ENCODE data around the gene NRXN3.
"Not testable (repeated sequence)": the region's sequence is repeated elsewhere in the genome, so short reads cannot be mapped to it uniquely, and the experiment has no call there.

Gene NRXN3

DNA sequence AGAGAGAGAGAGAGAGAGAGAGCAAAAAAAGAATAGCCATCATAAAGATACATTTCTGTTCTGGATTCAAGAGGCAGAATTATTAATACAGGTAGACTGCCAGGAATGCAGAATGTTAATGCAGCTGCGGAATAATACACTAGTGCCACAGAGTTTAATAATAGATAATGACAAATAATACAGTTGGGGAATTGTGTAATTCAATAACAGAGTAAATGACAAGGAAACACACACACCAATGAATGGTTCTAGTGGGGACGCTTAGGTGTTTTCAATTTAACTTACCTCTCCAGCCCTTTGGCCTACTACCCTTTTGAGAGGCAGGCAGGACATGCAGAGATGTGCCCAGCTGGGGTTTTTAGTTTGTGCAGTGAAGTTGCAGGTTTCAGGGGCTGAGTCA is 313.9 kb downstream of the NRXN3 start:
- Histone ChIP-seq H3K27me3 (replicated peaks; ENCODE audit: control insufficient read depth, insufficient read depth, low read length, poor library complexity, severe bottlenecking) (no peaks in the 10 kb centered on the region), H3K36me3 (ENCODE audit: control insufficient read depth, insufficient read depth, low read length) (no peaks in the 10 kb centered on the region), H3K27ac (ENCODE audit: insufficient read depth, low read length, poor library complexity, severe bottlenecking) (no peak overlapping the region), H3K4me1 (ENCODE audit: control insufficient read depth, insufficient read depth, low read length, poor library complexity, severe bottlenecking) (no peaks in the 10 kb centered on the region), H3K4me3 (ENCODE audit: insufficient read depth, low read depth, low read length, poor library complexity, severe bottlenecking) (no peak overlapping the region), H3K9me3 (ENCODE audit: control insufficient read depth, low read length) (no peaks in the 10 kb centered on the region)
- DNase-seq: no peak

DNA sequence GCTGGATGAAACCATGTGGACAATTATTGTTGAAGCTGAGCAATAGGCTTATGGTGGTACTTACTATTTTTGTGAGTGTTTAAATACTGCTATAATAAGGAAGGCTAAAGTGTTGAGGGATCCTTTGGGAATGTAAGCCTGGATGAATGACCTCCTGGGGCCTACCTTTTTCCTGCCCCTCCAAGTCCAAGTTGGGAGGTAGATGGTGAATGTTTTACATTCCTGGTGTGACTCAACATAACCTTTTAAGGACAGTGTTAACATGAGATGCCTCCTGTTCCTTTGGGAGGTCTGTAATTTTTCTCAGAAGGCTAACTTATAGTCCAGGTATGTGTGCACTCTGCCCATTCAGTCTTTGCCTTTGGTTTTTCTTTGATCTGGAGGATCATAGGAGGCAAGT is 315.9 kb downstream of the NRXN3 start:
- Histone ChIP-seq H3K4me3 (ENCODE audit: insufficient read depth, low read depth, low read length, poor library complexity, severe bottlenecking) (no peak overlapping the region), H3K36me3 (ENCODE audit: control insufficient read depth, insufficient read depth, low read length) (no peaks in the 10 kb centered on the region), H3K27ac (ENCODE audit: insufficient read depth, low read length, poor library complexity, severe bottlenecking) (no peak overlapping the region), H3K4me1 (ENCODE audit: control insufficient read depth, insufficient read depth, low read length, poor library complexity, severe bottlenecking) (no peaks in the 10 kb centered on the region), H3K27me3 (replicated peaks; ENCODE audit: control insufficient read depth, insufficient read depth, low read length, poor library complexity, severe bottlenecking) (no peaks in the 10 kb centered on the region), H3K9me3 (ENCODE audit: control insufficient read depth, low read length) (no peaks in the 10 kb centered on the region)
- DNase-seq: no peak

DNA sequence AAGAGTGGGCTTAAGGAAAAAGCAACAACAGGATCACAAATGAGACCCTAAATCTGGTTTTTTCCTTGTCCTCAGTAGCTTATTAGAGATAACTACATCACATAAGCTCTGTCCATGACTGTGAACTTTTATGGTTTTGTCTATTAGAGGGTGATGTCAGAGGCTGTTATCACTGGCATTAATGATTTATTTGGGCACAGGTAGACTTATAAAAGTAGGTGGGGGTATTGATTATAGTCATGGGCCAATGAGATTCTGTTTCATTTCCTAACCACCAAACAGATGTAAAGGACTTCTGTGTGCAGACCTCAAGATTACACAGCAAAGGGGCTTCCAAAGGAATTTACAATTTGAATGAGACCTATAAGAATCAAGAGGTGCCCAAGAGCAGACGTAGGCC is 316.4 kb downstream of the NRXN3 start:
- Histone ChIP-seq H3K9me3 (ENCODE audit: control insufficient read depth, low read length) (no peaks in the 10 kb centered on the region), H3K4me3 (ENCODE audit: insufficient read depth, low read depth, low read length, poor library complexity, severe bottlenecking) (no peak overlapping the region), H3K27me3 (replicated peaks; ENCODE audit: control insufficient read depth, insufficient read depth, low read length, poor library complexity, severe bottlenecking) (no peaks in the 10 kb centered on the region), H3K27ac (ENCODE audit: insufficient read depth, low read length, poor library complexity, severe bottlenecking) (no peak overlapping the region), H3K36me3 (ENCODE audit: control insufficient read depth, insufficient read depth, low read length) (no peaks in the 10 kb centered on the region), H3K4me1 (ENCODE audit: control insufficient read depth, insufficient read depth, low read length, poor library complexity, severe bottlenecking) (no peaks in the 10 kb centered on the region)
- no peak for DNase-seq

DNA sequence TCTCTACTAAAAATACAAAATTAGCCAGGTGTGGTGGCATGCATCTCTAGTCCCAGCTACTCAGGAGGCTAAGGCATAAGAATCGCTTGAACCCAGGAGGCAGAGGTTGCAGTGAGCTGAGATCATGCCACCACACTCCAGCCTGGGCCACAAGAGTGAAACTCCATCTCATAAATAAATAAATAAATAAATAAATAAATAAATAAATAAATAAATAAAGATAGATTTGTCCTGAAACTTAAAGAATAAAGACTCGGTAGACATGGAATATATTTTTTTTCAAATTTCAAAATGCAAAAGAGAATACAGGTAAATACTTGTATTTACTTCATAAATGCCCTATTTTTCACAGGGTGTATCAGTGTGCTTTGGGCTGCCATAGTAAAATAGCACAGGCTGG is 317.4 kb downstream of the NRXN3 start:
- not testable (repeated sequence) for H3K4me3 ChIP-seq (ENCODE audit: insufficient read depth, low read depth, low read length, poor library complexity, severe bottlenecking); DNase-seq; H3K36me3 ChIP-seq (ENCODE audit: control insufficient read depth, insufficient read depth, low read length); H3K27ac ChIP-seq (ENCODE audit: insufficient read depth, low read length, poor library complexity, severe bottlenecking); H3K4me1 ChIP-seq (ENCODE audit: control insufficient read depth, insufficient read depth, low read length, poor library complexity, severe bottlenecking); H3K27me3 ChIP-seq (replicated peaks; ENCODE audit: control insufficient read depth, insufficient read depth, low read length, poor library complexity, severe bottlenecking); H3K9me3 ChIP-seq (ENCODE audit: control insufficient read depth, low read length)

DNA sequence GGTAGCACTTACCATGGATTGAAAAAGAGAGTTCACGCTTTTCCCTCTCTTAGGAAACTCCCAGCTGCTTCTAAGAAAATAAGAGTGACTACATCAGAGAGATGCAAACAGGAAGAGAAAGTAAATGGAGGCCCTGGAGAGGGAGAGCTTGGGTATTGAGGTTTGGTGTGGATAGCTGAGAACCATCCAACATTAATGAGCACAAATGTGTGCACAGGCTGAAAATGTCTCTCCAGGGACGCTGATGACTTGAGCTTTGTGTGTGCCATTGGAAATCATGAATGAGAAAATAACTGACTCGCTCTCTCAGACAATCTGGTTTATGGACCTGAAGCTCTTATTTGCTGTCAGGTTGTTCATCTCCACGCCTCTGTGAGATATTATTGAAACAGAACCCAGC is 318.8 kb downstream of the NRXN3 start:
- Histone ChIP-seq H3K36me3 (ENCODE audit: control insufficient read depth, insufficient read depth, low read length) (no peaks in the 10 kb centered on the region), H3K9me3 (ENCODE audit: control insufficient read depth, low read length) (no peaks in the 10 kb centered on the region), H3K4me1 (ENCODE audit: control insufficient read depth, insufficient read depth, low read length, poor library complexity, severe bottlenecking) (no peaks in the 10 kb centered on the region), H3K27me3 (replicated peaks; ENCODE audit: control insufficient read depth, insufficient read depth, low read length, poor library complexity, severe bottlenecking) (no peaks in the 10 kb centered on the region), H3K27ac (ENCODE audit: insufficient read depth, low read length, poor library complexity, severe bottlenecking) (no peak overlapping the region), H3K4me3 (ENCODE audit: insufficient read depth, low read depth, low read length, poor library complexity, severe bottlenecking) (no peak overlapping the region)
- DNase-seq: no peak

DNA sequence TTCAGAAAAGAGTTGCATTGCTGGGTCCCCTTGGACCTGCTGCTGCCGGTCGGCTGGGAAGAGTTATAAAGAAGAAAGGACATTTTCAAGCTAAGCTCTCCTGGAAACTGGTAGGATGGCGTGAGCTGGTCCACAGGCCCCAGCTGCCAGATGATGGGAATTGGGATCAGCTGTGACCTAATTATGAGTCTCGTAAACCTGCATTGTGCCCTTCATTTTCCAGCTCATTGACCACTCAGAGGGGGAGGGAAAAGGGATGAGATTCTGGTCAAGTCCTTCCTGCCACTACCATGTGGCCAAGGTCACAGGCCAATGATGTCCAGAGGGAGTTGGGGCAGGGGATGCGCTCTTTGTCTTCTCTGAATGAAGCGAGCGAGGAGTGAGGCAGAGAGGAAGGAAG is 320.9 kb downstream of the NRXN3 start:
- H3K4me1 ChIP-seq (ENCODE audit: control insufficient read depth, insufficient read depth, low read length, poor library complexity, severe bottlenecking): no peaks in the 10 kb centered on the region
- DNase-seq: no peak
- no peaks in the 10 kb centered on the region for H3K36me3 ChIP-seq (ENCODE audit: control insufficient read depth, insufficient read depth, low read length)
- no peaks in the 10 kb centered on the region for H3K9me3 ChIP-seq (ENCODE audit: control insufficient read depth, low read length)
- no peaks in the 10 kb centered on the region for H3K27me3 ChIP-seq (replicated peaks; ENCODE audit: control insufficient read depth, insufficient read depth, low read length, poor library complexity, severe bottlenecking)
- no peak overlapping the region for H3K27ac ChIP-seq (ENCODE audit: insufficient read depth, low read length, poor library complexity, severe bottlenecking)
- H3K4me3 ChIP-seq (ENCODE audit: insufficient read depth, low read depth, low read length, poor library complexity, severe bottlenecking): no peak overlapping the region

DNA sequence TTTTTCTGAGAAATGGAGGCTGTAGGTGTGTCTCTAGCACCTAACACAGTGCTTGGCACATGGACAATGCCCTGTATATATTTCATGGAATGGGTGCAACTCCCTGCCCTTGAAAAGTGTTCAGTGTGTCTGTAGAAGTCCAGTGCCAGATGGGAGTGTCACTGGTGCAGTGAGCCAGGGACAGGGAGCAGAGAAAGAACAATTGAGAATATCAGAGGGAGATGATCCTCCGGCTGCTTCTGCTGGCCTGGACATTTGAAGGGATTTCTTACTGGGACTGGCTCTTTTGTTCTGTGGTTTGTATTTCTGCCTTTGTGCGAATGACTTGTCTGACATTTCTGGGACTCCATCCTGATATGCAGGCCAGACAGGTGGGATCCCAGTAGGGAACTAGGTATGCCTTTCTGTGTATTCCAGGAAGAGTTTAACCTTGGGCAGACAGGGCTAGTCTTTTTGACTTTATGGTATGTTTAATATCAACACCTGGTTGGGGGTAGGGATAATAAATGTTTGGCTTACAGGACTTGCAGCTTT is 328.0 kb downstream of the NRXN3 start:
- Histone ChIP-seq H3K27ac (ENCODE audit: insufficient read depth, low read length, poor library complexity, severe bottlenecking) (no peak overlapping the region), H3K4me1 (ENCODE audit: control insufficient read depth, insufficient read depth, low read length, poor library complexity, severe bottlenecking) (no peaks in the 10 kb centered on the region), H3K27me3 (replicated peaks; ENCODE audit: control insufficient read depth, insufficient read depth, low read length, poor library complexity, severe bottlenecking) (no peaks in the 10 kb centered on the region), H3K4me3 (ENCODE audit: insufficient read depth, low read depth, low read length, poor library complexity, severe bottlenecking) (no peak overlapping the region), H3K36me3 (ENCODE audit: control insufficient read depth, insufficient read depth, low read length) (no peaks in the 10 kb centered on the region), H3K9me3 (ENCODE audit: control insufficient read depth, low read length) (no peaks in the 10 kb centered on the region)
- no peak for DNase-seq

DNA sequence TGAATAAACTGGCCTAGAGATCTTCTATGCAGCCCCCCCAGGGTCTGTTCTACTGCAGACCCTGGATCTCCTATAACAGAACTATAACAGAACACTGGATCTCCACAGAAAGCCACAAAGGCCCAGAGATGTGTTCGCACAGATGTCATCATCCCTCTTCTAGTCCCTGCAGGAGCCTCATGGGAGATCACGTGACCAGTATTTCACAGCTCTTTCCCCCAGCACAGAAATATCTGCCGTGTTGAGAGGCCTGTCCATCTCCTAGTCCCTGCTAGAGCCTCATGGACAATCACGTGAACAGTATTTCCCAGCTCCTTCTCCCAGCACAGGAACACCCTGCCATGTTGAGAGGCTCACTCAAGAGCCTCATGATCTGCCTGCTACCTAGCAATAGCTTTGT is 331.7 kb downstream of the NRXN3 start:
- Histone ChIP-seq H3K4me1 (ENCODE audit: control insufficient read depth, insufficient read depth, low read length, poor library complexity, severe bottlenecking) (no peaks in the 10 kb centered on the region), H3K36me3 (ENCODE audit: control insufficient read depth, insufficient read depth, low read length) (no peaks in the 10 kb centered on the region), H3K9me3 (ENCODE audit: control insufficient read depth, low read length) (no peaks in the 10 kb centered on the region)

DNA sequence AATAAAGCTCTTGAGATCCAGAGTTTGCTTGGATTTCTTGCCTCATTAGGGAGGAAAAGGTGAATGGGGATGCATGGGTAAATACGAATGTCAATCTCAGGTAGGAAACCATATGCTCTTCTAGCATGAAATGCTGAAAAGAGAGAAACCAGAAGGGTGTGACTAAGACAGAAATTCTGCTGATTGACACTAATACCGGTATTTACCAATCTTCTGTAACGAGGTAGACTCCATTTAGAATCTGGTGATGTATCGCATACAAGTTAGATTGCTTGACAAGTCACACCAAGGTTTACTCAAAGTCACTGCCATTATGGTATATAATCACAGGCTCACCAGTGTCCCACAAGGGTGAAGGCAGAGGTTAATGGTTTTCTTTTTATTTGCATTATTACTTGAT is 337.9 kb downstream of the NRXN3 start:
- no peak overlapping the region for H3K27ac ChIP-seq (ENCODE audit: insufficient read depth, low read length, poor library complexity, severe bottlenecking)
- no peaks in the 10 kb centered on the region for H3K4me1 ChIP-seq (ENCODE audit: control insufficient read depth, insufficient read depth, low read length, poor library complexity, severe bottlenecking)
- no peaks in the 10 kb centered on the region for H3K27me3 ChIP-seq (replicated peaks; ENCODE audit: control insufficient read depth, insufficient read depth, low read length, poor library complexity, severe bottlenecking)
- H3K4me3 ChIP-seq (ENCODE audit: insufficient read depth, low read depth, low read length, poor library complexity, severe bottlenecking): no peak overlapping the region
- no peak for DNase-seq
- no peaks in the 10 kb centered on the region for H3K36me3 ChIP-seq (ENCODE audit: control insufficient read depth, insufficient read depth, low read length)
- H3K9me3 ChIP-seq (ENCODE audit: control insufficient read depth, low read length): no peaks in the 10 kb centered on the region

More for the DNA sequence above, 331.7 kb downstream of the NRXN3 start:
- Histone ChIP-seq H3K27me3 (replicated peaks; ENCODE audit: control insufficient read depth, insufficient read depth, low read length, poor library complexity, severe bottlenecking) (no peaks in the 10 kb centered on the region), H3K4me3 (ENCODE audit: insufficient read depth, low read depth, low read length, poor library complexity, severe bottlenecking) (no peak overlapping the region), H3K27ac (ENCODE audit: insufficient read depth, low read length, poor library complexity, severe bottlenecking) (no peak overlapping the region)
- DNase-seq: no peak

DNA sequence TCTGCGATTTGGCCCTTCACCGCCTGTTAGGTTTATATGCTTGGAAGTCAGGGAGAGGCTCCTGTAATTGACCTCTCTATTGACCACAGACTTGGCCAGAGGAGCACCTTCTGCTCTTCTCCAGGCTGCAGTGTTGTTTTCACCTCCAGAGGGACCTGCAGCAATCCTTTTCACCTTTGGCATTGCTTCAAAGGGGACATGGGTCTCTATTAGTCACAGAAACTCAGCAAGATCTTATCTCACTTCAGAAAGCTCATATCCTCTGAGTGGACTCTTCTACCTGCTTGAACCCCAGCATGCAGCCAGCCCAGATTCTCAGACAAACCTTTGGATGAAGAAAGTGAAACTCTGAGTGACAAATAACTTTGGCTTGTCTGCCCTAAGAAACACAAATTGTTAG is 339.3 kb downstream of the NRXN3 start:
- H3K4me1 ChIP-seq (ENCODE audit: control insufficient read depth, insufficient read depth, low read length, poor library complexity, severe bottlenecking): no peaks in the 10 kb centered on the region
- no peaks in the 10 kb centered on the region for H3K36me3 ChIP-seq (ENCODE audit: control insufficient read depth, insufficient read depth, low read length)
- no peak overlapping the region for H3K4me3 ChIP-seq (ENCODE audit: insufficient read depth, low read depth, low read length, poor library complexity, severe bottlenecking)
- H3K27me3 ChIP-seq (replicated peaks; ENCODE audit: control insufficient read depth, insufficient read depth, low read length, poor library complexity, severe bottlenecking): no peaks in the 10 kb centered on the region
- no peak overlapping the region for H3K27ac ChIP-seq (ENCODE audit: insufficient read depth, low read length, poor library complexity, severe bottlenecking)
- H3K9me3 ChIP-seq (ENCODE audit: control insufficient read depth, low read length): no peaks in the 10 kb centered on the region
- no peak for DNase-seq

DNA sequence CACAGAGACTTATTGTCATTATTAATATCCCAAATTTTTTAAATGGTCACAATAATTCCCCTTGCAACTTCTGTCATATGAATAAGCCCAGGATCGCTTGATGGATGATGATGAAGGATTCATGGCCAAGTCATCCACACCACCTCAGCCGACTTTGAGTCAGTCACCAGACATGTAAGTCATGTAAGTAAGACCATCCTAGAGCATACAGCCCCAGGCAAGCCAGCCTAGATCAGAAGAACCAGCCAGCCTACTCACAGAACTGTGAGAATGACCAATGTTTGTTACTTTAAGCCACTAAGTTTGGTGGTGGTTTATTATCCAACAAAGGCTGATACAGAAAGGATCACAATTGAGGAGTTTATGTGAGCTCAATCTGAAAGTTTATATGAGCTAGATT is 341.8 kb downstream of the NRXN3 start:
- no peak for DNase-seq
- Histone ChIP-seq H3K4me3 (ENCODE audit: insufficient read depth, low read depth, low read length, poor library complexity, severe bottlenecking) (no peak overlapping the region), H3K27me3 (replicated peaks; ENCODE audit: control insufficient read depth, insufficient read depth, low read length, poor library complexity, severe bottlenecking) (no peaks in the 10 kb centered on the region), H3K27ac (ENCODE audit: insufficient read depth, low read length, poor library complexity, severe bottlenecking) (no peak overlapping the region), H3K36me3 (ENCODE audit: control insufficient read depth, insufficient read depth, low read length) (no peaks in the 10 kb centered on the region), H3K9me3 (ENCODE audit: control insufficient read depth, low read length) (no peaks in the 10 kb centered on the region), H3K4me1 (ENCODE audit: control insufficient read depth, insufficient read depth, low read length, poor library complexity, severe bottlenecking) (no peaks in the 10 kb centered on the region)

Measured in effector memory CD4-positive, alpha-beta T cell (primary cell).